OCI-LY3 (cell line): Measurements from ENCODE around the gene KLHDC9.

Experiments
- CTCF ChIP-seq: fragments of 200-600, 300-600 bp; sonication (generic); IDR thresholded peaks from 2 replicates; pipeline ENCODE4 v1.5.1; 2014; ENCODE audit warnings: antibody characterized with exemption, low read length, low read depth
- EZH2phosphoT487 ChIP-seq: fragments of 200-600 bp; shearing (Covaris generic); IDR thresholded peaks from 2 replicates; pipeline ENCODE4 v1.6.1; 2018; ENCODE audit warnings: antibody characterized with exemption, mixed run types, low read depth

GRCh38 chr1:161079436-161080110 is 18.6 kb upstream of the KLHDC9 start:
- no peak for TF ChIP-seq EZH2phosphoT487
- no peak; the same call in 1 of the 2 replicates for TF ChIP-seq CTCF
